CD4-positive, alpha-beta T cell (primary cell): ENCODE results near the gene APOBEC3A. TPM values are rescaled to one million over a fixed set of nuclear protein-coding genes. Genes with fewer than 3 reads are reported as not detected.
"Not testable (repeated sequence)": the region's sequence is repeated elsewhere in the genome, so short reads cannot be mapped to it uniquely, and the experiment has no call there.

Experiments used
- ATAC-seq: fragments of 200-7000 bp; cut with Tn5 transposase; one replicate; pipeline ENCODE4 v1.10.0; 2022; ENCODE audit warnings: mild to moderate bottlenecking; ENCODE audit not compliant: poor library complexity
- CTCF ChIA-PET: fragments of 350-600 bp; sonication (Branson Sonifier 250); formaldehyde crosslinking; loops from one replicate; lab custom pipeline; 2021; ENCODE audit warnings: antibody characterized with exemption, inconsistent platforms; lab: Charles Lee
- POLR2A ChIA-PET: fragments of 350-600 bp; sonication (Branson Sonifier 250); formaldehyde crosslinking; loops from one replicate; lab custom pipeline; 2021; ENCODE audit warnings: antibody characterized with exemption, inconsistent platforms; lab: Charles Lee
- DNase-seq, 14 experiments: peaks; one replicate each; pipeline ENCODE4 v3.0.0-alpha.2; 2013 to 2020; ENCODE audit warnings: mixed read lengths in 2 of 14
- H3K27ac ChIP-seq, 2 donors: one replicate each; pipeline versions ENCODE4 v1.5.1 to v1.7.0; 2013; ENCODE audit warnings: low read length in 2 of 2, low read depth in 1 of 2, mild to moderate bottlenecking in 1 of 2
- H3K27me3 ChIP-seq, 2 experiments: 1 replicate in 1 of 2; 2 replicates in 1 of 2; pipeline versions ENCODE4 v1.6.1 to v1.7.0; 2013; ENCODE audit warnings: low read length in 2 of 2, control low read depth in 1 of 2, mild to moderate bottlenecking in 1 of 2, moderate library complexity in 1 of 2; ENCODE audit not compliant: insufficient read depth in 2 of 2, control insufficient read depth in 1 of 2
- H3K36me3 ChIP-seq: one replicate; pipeline ENCODE4 v1.6.1; 2013; ENCODE audit warnings: low read length, control low read depth; ENCODE audit not compliant: insufficient read depth
- H3K4me1 ChIP-seq: one replicate; pipeline ENCODE4 v1.6.1; 2013; ENCODE audit warnings: low read length, control low read depth; ENCODE audit not compliant: insufficient read depth
- H3K4me3 ChIP-seq: one replicate; pipeline ENCODE4 v1.5.1; 2013; ENCODE audit warnings: mild to moderate bottlenecking, low read length, moderate library complexity
- H3K9me3 ChIP-seq, 2 experiments: 1 replicate in 1 of 2; 2 replicates in 1 of 2; pipeline versions ENCODE4 v1.6.1 to v1.7.0; 2013; ENCODE audit warnings: low read length in 2 of 2, mild to moderate bottlenecking in 2 of 2, control low read depth in 1 of 2, moderate library complexity in 1 of 2; ENCODE audit not compliant: control insufficient read depth in 1 of 2, insufficient read depth in 1 of 2
- H3K27ac Mint-ChIP-seq: one replicate; pipeline ENCODE4 v1.8.0; 2020; ENCODE audit warnings: mixed read lengths
- H3K27me3 Mint-ChIP-seq: one replicate; pipeline ENCODE4 v1.8.0; 2021; ENCODE audit warnings: mixed read lengths
- H3K36me3 Mint-ChIP-seq: one replicate; pipeline ENCODE4 v1.8.0; 2021; ENCODE audit warnings: low read depth, mixed read lengths
- H3K4me1 Mint-ChIP-seq: one replicate; pipeline ENCODE4 v1.8.0; 2021; ENCODE audit warnings: low read depth, mixed read lengths
- H3K4me3 Mint-ChIP-seq: one replicate; pipeline ENCODE4 v1.8.0; 2020; ENCODE audit warnings: mild to moderate bottlenecking, mixed read lengths
- H3K9me3 Mint-ChIP-seq: one replicate; pipeline ENCODE4 v1.8.0; 2020; ENCODE audit warnings: mixed read lengths
- CTCF ChIP-seq: fragments of 200-600 bp; IDR thresholded peaks from one replicate; pipeline ENCODE4 v1.8.0; 2022; ENCODE audit warnings: antibody characterized with exemption, mild to moderate bottlenecking
- intact Hi-C, 2 experiments: fragments of 100-400 bp; cut with DNase I in 1 of 2; cut with micrococcal nuclease in 1 of 2; formaldehyde crosslinking; loops; one replicate each; pipeline versions ENCODE4 v1.15.1 to v1.9.0; 2023 to 2025; cut with DNase I, micrococcal nuclease
- total RNA-seq, 174 experiments: library from RNA in 2 of 174; stranded (reverse) in 2 of 174; gene quantifications; one replicate each; pipeline ENCODE4 v1.2.3 and lab custom pipeline; 2021 to 2026

The APOBEC3A gene
- total RNA-seq, 2 experiments from 2014 or later, result 0.74 to 1.6 TPM

GRCh38 chr22:38963291-38963738 lies 5.9 kb downstream of the APOBEC3A start:
- H3K27me3 ChIP-seq, H3K36me3 Mint-ChIP-seq, H3K27ac Mint-ChIP-seq, ATAC-seq, H3K9me3 Mint-ChIP-seq, H3K4me1 Mint-ChIP-seq, H3K27ac ChIP-seq, H3K9me3 ChIP-seq, CTCF ChIA-PET, H3K4me3 Mint-ChIP-seq, H3K36me3 ChIP-seq, H3K4me3 ChIP-seq, H3K27me3 Mint-ChIP-seq, POLR2A ChIA-PET, intact Hi-C loops, DNase-seq: not testable (repeated sequence)
- peaks cover 38% of the 10 kb centered on the region for H3K4me1 ChIP-seq

GRCh38 chr22:38963872-38964271 lies 6.5 kb downstream of the APOBEC3A start:
- Histone ChIP-seq H3K27ac (no peak overlapping the region), H3K36me3 (no peaks in the 10 kb centered on the region), H3K27me3 (no peaks in the 10 kb centered on the region), H3K4me3 (no peak overlapping the region), H3K9me3 (no peaks in the 10 kb centered on the region), H3K4me1 (peaks cover 39% of the 10 kb centered on the region)
- H3K27me3 Mint-ChIP-seq, result peaks cover 4% of the 10 kb centered on the region
- H3K4me3 Mint-ChIP-seq, result no peak overlapping the region
- intact Hi-C loops, result no loop called here
- POLR2A ChIA-PET, result no interaction called here
- no peaks in the 10 kb centered on the region for H3K9me3 Mint-ChIP-seq
- DNase-seq, result no peak
- CTCF ChIA-PET, result no interaction called here
- no peak for TF ChIP-seq CTCF
- H3K4me1 Mint-ChIP-seq, result no peaks in the 10 kb centered on the region
- no peak for ATAC-seq
- no peak overlapping the region for H3K27ac Mint-ChIP-seq
- no peaks in the 10 kb centered on the region for H3K36me3 Mint-ChIP-seq

- Histone ChIP-seq H3K4me1 (peaks cover 36% of the 10 kb centered on the region), H3K36me3 (no peaks in the 10 kb centered on the region), H3K9me3 (no peaks in the 10 kb centered on the region), H3K27me3 (no peaks in the 10 kb centered on the region), H3K27ac (no peak overlapping the region), H3K4me3 (no peak overlapping the region)
- CTCF ChIA-PET, result no interaction called here
- ATAC-seq, result no peak
- H3K4me3 Mint-ChIP-seq, result no peak overlapping the region
- H3K27ac Mint-ChIP-seq, result no peak overlapping the region
- H3K27me3 Mint-ChIP-seq, result peaks cover 4% of the 10 kb centered on the region
- H3K36me3 Mint-ChIP-seq, result no peaks in the 10 kb centered on the region
- no peaks in the 10 kb centered on the region for H3K9me3 Mint-ChIP-seq
- H3K4me1 Mint-ChIP-seq, result no peaks in the 10 kb centered on the region
- intact Hi-C loops, result no loop called here
- TF ChIP-seq CTCF, result no peak
- POLR2A ChIA-PET, result no interaction called here
- DNase-seq, result no peak
These were observed 6.9 kb downstream of the APOBEC3A start for GRCh38 chr22:38964306-38964705.

DNA sequence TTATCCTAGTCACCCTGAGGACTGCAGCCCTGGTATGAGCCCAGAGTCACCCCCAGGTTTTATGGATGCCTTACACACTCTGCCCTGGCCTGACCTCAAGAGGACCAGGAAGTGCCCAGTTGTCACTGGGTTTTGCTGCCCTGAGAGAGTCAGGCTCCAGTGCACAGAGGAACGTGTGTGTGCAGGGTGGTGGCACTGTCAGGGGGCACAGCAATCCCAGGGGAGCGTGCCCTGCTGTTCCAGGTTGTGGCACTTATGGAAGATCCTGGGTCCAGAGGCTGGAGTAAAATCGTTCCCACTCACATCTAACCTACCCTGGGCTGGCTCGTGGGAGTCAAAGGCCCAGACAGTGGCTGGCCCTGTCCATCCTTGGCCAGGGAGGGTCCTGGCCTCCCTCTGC lies 7.6 kb downstream of the APOBEC3A start:
- Histone ChIP-seq H3K9me3 (no peaks in the 10 kb centered on the region), H3K4me1 (peaks cover 31% of the 10 kb centered on the region), H3K4me3 (no peak overlapping the region), H3K36me3 (no peaks in the 10 kb centered on the region), H3K27me3 (no peaks in the 10 kb centered on the region), H3K27ac (no peak overlapping the region)
- no peaks in the 10 kb centered on the region for H3K36me3 Mint-ChIP-seq
- peaks cover 4% of the 10 kb centered on the region for H3K27me3 Mint-ChIP-seq
- no peaks in the 10 kb centered on the region for H3K9me3 Mint-ChIP-seq
- no peaks in the 10 kb centered on the region for H3K4me1 Mint-ChIP-seq
- ChIA-PET CTCF (no interaction called here), POLR2A (no interaction called here)
- ATAC-seq (no peak), DNase-seq (no peak)
- no peak overlapping the region for H3K27ac Mint-ChIP-seq
- intact Hi-C loops, result no loop called here
- no peak for TF ChIP-seq CTCF
- H3K4me3 Mint-ChIP-seq, result no peak overlapping the region
